Right lobe of liver (tissue), 4 donors: Measurements from ENCODE around the gene CIC.

Source experiments
- CTCF ChIP-seq, 4 donors: fragments of 200-600 bp in 3 of 4; fragments of 450-650 bp in 1 of 4; IDR thresholded peaks; one replicate each; pipeline versions ENCODE4 v1.5.1 to v1.8.0; 2016 to 2022; ENCODE audit warnings: antibody characterized with exemption in 4 of 4, mild to moderate bottlenecking in 2 of 4
- POLR2A ChIP-seq: fragments of 450-650 bp; IDR thresholded peaks from one replicate; pipeline ENCODE4 v1.6.1; 2017; ENCODE audit warnings: antibody characterized with exemption, mild to moderate bottlenecking
- donor health status: DM: no; HTN: no; CAD: no.
- donor health status: DM: no; HTN: no; CAD: no.
- donor health status: DM: no; HTN: yes; CAD: no.

DNA sequence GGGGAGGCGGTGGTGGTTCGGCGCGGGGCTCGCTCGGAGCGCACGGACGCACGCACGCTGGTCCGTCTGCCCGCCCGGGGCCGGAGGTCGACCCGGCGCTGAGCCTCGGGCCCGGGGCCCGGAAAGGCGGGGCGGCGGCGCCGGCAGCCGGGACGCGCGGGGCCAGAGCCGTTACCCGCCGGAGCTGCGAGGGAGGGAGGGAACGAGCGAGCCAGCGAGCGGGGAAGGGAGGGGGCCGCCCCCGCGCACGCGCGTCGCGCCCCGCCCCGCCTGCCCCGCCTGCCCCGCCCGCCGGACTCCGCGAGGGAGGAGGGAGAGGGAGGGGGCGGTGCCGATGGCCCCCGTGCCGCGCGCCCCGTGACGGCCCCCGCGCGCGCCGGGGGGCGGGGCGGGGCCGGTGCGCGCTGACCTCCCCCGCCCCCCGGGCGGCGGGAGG, 15.0 kb downstream of the CIC start:
- TF ChIP-seq CTCF (IDR thresholded peaks at IDR 0.05) = no peak
- peak; percentile 59 for TF ChIP-seq POLR2A
